ENCODE measurements around the gene TBPL1. TPM values are rescaled to one million over a fixed set of nuclear protein-coding genes. Genes with fewer than 3 reads are reported as not detected.
"Not testable (repeated sequence)": the region's sequence is repeated elsewhere in the genome, so short reads cannot be mapped to it uniquely, and the experiment has no call there.

TBPL1 gene
- total RNA-seq, 4 donors from 2014 or later, result 10.1 to 18.6 (median 12.3) TPM

- ATAC-seq (ENCODE audit: low FRiP score), result no peak
- no peak for DNase-seq (ENCODE audit: low spot score)
- TF ChIP-seq, protein P1, sequence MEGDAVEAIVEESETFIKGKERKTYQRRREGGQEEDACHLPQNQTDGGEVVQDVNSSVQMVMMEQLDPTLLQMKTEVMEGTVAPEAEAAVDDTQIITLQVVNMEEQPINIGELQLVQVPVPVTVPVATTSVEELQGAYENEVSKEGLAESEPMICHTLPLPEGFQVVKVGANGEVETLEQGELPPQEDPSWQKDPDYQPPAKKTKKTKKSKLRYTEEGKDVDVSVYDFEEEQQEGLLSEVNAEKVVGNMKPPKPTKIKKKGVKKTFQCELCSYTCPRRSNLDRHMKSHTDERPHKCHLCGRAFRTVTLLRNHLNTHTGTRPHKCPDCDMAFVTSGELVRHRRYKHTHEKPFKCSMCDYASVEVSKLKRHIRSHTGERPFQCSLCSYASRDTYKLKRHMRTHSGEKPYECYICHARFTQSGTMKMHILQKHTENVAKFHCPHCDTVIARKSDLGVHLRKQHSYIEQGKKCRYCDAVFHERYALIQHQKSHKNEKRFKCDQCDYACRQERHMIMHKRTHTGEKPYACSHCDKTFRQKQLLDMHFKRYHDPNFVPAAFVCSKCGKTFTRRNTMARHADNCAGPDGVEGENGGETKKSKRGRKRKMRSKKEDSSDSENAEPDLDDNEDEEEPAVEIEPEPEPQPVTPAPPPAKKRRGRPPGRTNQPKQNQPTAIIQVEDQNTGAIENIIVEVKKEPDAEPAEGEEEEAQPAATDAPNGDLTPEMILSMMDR (IDR thresholded peaks at IDR 0.05), result no peak
Observed at GRCh38 chr6:133973109-133973971, 20.3 kb downstream of the TBPL1 start.

GRCh38 chr6:133977983-133978895, 25.2 kb downstream of the TBPL1 start:
- TF ChIP-seq, protein P1 (IDR thresholded peaks at IDR 0.05), result no peak
- ATAC-seq (ENCODE audit: low FRiP score) (peak; percentile 86), DNase-seq (ENCODE audit: low spot score) (no peak)

DNA sequence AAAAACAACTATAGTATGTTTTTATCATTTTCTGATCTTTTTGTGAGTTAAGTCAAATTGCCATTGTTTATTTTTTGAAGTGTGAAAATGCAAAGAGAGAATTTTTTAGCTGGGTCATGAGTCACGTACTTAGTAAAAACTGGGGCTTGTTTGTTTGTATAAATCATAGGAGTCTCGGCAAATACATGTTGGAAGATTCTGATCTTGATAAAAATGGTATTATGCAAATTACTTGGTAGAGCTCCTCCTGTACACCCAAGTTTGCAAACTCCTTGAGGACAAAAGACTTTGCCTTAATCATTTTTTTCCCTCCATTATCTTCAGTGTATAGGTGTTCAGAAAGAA, 25.8 kb downstream of the TBPL1 start:
- TF ChIP-seq, protein P1 (IDR thresholded peaks at IDR 0.05), result no peak
- ATAC-seq (ENCODE audit: low FRiP score) (no peak), DNase-seq (ENCODE audit: low spot score) (no peak)

DNA sequence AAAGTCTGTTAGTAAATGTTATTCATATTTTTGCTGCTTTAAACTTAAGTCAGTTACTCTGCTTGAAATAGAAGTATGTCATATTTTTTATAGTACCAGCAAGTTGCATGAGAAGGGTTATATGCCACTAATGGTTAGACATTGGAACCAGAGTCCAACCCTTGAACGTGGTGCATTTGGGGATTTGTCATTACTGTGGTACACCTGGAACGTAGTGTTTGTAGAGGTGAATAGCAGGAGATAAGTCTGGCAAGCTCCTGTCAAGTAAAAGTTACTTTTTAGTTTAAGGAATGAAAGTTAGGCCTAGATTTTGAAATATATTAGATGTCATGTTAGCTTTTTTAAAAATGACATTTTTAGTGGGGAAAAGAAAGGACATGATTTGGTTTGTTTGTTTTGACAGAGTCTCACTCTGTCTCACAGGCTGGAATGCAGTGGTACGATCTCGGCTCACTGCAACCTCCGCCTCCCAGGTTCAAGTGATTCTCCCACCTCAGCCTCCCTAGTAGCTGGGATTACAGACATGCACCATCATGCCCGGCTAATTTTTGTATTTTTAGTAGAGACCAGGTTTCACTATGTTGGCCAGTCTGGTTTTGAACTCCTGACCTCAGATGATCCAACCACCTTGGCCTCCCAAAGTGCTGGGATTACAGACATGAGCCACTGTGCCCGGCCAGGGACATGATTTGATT, 26.4 kb downstream of the TBPL1 start:
- DNase-seq (ENCODE audit: low spot score); ATAC-seq (ENCODE audit: low FRiP score): not testable (repeated sequence)

- TF ChIP-seq, protein P1 (IDR thresholded peaks at IDR 0.05), result no peak
- DNase-seq (ENCODE audit: low spot score) (no peak), ATAC-seq (ENCODE audit: low FRiP score) (no peak)
Observed at GRCh38 chr6:133980168-133980567, 27.1 kb downstream of the TBPL1 start.

DNA sequence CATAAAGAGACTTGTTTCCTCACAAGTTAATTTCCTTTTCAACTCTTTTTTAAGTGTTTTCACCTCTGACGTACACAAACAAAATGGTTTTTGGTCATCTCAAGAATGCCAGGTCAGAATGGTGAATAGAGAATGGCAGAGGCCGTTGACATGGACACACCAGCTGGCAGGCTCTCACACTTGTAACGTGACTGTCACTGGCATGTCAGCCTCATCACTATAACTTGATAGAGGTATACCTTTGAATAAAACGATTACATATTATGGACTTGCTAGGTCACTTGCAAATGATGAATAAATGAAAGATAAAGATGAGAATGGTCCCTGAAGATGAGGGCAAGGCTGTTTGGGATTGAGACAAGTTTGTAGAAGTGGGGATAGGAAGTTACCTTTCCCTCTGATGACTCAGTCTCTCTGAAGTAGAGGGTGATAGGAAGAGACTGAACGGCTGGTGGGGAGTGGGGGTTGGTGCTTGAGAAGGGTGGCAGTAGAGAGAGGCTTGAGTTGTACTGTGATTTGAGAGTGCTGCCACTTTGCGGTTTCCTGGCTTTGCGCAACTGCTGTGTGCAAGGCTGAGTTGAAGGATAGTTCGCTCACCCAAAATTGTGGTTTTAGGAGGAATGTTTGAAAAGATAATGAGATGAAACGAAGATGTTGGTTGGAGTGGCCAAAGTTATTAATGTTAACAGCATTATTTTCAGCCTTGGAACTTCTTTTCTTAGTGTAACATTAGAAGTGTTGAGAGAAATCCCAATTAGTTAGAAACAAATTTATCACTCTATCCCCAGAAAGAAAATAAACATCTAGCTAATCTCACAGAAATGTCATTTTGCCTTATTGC, 30.3 kb downstream of the TBPL1 start:
- TF ChIP-seq, protein P1 (IDR thresholded peaks at IDR 0.05), result no peak
- ATAC-seq (ENCODE audit: low FRiP score) (no peak), DNase-seq (ENCODE audit: low spot score) (no peak)
